Left hindlimb (tissue), 1 donor: ENCODE measurements around the gene DFFB.
"Not testable (repeated sequence)": the region's sequence is repeated elsewhere in the genome, so short reads cannot be mapped to it uniquely, and the experiment has no call there.

Source experiments
- DNase-seq: peaks from one replicate; pipeline ENCODE4 v3.0.0-alpha.2; 2018

The DFFB gene

GRCh38 chr1:3910857-3911845 is 53.9 kb downstream of the DFFB start:
- peak; percentile 77 for DNase-seq

DNA sequence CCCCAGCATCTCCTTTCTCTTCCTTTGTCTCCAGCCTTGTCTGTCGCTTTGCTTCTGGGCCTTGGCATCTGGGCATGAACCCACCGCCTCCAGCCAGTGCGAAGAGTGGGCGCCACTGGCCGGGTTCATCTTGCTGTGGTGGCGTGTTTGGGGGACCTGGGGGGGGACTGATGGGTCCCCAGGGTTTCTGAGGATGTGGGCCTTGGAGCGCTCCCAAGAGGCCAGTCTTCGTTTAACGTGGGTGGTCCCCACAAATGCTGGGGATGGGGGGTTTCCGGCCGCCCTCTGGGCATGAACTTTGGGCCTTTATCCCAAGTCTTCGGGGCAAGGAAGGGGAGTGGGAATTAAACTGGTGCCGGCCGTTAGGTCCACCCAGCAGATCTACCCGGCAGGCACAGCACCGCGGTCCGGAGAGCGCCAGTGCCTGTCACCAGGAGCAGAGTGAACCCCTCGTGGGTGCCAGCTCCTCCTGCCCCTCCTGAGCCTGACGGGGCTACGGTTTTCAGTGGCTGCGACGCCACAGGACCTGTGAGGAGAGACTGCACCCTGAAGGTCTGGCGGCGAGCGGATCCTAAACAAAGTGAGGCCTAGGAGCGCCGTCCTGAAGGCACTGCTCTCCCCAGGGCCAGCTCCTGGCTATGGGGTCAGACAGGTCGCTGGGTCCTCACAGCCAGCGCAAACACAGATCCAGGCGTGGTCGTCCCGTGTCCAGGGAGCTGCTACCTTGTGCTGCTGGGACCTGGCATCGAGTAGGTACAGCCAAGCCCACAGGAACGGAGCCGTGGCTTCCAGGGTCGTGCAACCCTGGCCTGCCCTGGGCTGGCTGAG is 54.9 kb downstream of the DFFB start:
- no peak for DNase-seq

DNA sequence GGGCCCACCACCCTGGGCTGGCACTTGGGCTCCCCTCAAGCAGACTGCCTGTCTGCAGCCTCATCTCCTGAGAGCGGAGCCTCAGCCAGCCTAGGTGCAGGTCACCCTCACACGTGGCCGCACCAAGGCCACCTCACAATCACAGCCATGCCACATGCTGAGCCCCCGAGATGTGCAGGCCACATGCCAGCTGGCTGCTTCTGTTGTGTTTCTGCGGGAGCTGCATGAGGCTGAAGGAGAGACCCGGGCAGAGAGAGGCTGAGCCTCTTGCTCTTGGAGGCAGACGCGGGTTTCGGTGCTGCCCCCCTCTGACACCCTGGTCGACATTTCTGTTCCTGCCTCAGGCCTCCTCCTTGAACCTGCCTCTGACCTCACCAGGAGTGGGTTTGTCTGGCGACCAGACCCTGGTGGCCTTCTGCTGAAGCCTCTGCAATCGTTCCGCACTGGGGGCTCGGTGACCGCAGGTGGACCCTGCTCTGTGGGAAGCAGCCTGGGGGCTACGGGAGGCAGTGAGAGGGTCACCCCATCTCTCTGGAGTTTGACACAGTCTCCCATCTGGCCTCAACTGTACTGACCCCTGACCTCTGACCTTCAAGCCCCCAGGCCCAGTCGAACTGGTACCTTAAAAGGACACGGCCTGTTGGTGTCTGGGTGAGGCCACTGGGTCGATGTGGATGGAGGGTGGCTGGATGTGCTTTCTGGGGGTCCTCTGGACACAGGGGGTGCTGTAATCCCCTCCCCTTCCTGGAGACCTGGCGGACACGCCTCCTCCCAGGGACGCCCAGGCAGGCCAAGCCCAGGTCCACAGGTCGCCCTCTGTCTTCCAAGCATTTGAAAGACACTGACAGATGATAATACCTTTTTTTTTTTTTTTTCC is 55.8 kb downstream of the DFFB start:
- DNase-seq: no peak

GRCh38 chr1:3914331-3914851 is 57.1 kb downstream of the DFFB start:
- DNase-seq: no peak

- no peak for DNase-seq
Observed at GRCh38 chr1:3914911-3915310, 57.6 kb downstream of the DFFB start.

DNA sequence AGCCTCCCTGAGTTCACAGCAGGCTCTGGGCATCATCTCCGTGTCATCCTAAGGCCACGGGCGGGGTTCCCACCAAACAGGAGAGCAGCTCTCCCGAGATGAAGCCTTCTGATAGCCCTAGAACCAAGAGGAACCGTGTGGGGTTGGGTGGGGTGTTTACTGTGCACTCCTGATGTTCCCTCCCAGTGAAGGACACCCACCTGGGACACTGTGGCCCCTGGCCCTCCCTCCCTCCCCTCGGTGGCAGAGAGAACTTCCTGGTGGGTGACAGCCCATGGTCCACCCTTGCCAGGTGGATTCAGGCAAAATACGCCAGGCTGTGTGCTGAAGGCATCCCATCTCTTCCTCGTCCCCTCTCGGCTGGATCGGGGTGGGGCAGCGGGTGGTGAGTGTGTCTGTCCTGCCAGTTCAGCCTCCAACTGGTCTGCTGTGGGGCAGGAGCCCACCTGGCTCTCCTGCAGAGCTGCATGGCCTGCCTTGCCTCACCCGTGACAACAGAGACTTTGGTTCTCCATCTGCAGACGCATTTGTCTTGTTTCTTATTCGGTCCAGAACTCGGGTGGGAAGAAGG is 58.4 kb downstream of the DFFB start:
- DNase-seq: no peak

DNA sequence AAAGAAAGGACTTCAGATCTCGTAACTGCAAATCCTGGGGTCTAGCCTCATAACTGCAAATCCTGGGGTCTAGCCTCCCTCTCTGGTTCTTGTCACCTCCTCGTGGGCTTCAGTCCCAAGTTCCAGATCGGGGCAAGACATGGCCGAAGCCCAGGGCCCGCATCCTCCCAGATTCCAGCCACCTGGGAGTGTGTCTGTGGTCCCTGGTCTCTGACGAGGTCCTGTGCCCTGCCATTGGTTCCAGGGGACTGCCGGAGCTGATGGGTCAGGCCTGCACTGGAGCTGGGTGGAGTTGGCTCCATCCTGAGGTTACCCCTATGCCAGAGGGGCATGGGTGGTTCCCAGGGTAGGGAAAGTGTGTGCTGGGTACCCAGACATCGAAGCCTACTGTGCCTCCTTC is 60.5 kb downstream of the DFFB start:
- DNase-seq: no peak

- DNase-seq: not testable (repeated sequence)
Observed at GRCh38 chr1:3918359-3918758, 61.1 kb downstream of the DFFB start.

DNA sequence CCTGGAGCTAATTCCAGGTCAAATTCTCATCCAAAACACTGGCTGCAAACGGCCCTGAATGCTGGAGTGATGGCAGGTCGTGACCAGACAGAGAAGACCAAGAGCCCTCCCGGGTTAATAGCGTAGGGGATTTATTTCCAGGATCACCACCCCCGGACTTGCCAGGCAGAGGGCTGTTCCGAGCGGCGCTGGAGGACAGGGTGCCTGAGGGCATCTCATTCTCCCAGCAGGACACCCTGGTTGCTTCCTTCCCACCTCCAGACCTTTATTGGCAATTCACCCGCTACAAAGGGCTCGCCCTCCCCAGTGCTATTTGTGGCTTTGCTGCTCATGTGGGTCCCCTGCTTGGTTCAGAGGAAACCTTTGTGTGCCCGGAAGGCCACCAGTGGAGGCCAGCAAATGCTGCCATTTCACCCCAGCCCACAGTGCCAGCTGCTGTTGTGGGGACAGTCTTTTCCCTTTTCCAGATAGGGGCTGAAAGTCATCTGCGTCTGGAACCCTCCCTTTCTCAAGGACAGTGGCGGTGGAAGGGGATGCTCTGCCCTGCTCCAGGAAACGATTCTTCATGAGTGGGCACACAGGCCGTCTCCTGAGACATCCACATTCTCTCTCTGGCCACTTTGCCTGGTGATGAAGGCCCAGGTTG is 61.8 kb downstream of the DFFB start:
- DNase-seq: no peak

DNA sequence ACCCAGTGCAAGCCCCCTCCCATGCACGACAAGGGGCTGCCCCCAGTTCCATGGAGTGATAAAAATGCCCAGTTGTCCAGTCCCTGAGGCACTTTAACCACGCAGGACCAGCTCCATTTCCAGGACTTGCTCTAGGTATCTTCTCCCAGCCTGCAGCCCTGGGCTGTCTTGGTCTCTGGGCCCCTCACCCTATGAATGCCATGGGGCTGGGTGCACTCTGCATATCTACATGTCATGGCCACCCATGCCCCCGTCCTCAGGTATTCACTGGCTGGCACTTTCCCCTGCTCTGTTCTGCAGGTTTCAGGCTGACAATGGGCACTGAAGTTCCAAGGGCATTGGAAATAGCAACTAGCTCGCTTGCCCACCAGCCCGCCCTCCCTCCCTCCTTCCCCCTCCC is 62.4 kb downstream of the DFFB start:
- DNase-seq: no peak

DNA sequence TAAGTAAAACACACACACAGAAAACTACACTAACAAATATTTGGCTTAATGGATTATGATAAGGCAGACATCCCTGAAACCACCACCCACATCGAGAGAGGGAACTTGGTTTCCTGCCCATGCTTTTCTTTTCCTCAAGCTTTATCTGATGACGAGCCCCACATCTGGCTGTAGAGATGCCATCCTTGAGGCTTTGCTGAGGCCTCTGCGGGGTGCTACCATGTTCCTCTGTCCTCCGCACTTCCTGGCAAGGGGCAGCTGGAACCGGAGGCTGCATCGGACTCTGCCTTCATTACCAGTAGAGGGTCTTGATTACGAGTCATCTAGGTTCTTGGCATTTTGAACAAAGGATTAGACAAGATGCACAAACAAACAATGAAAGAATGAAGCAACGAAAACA is 64.5 kb downstream of the DFFB start:
- DNase-seq: no peak

DNA sequence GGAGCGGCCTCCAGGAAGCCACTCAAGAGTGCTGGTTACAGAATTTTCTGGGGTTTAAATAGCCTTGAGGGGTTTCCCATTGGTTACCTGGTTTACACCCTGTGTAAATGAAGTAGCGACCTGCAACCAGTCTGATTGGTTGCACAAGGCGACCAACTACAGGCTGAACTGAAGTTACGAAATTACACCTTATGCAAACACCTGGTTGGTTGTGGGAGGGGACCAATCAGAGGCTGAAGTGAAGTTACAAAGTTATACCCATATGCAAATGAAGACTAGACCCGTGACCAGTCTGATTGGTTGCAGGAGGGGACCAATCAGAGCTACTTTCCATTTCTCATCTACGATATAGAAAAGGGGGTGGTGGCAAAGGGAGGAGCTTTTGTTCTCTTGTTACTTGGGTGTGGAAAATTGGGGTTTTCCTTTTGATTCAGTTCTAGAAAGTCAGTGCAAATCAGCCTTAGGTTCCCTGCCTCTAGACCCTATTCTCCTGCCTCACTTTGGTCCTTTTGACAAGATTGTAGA is 65.0 kb downstream of the DFFB start:
- DNase-seq: no peak

DNA sequence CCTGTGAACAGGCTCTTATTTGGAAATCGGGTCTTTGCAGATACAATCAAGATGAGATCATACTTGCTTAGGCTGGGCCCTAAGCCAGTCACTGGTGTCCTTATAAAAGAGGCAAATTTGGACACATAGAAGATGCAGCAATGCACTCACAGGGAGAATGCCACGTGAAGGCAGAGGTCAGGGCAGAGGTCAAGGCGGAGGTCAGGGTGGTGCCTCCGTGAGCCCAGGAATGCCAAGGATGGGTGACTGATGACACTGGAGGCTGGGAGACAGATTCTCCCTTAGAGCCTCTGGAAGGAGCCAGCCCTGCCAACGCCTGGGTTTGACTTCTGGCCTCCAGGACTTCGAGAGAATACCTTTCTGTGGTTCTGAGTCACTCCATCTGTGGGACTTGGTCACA is 65.6 kb downstream of the DFFB start:
- DNase-seq: no peak

- DNase-seq: no peak
Observed at GRCh38 chr1:3923378-3924185, 66.3 kb downstream of the DFFB start.

- DNase-seq: no peak
Observed at GRCh38 chr1:3924186-3924824, 67.0 kb downstream of the DFFB start.

- DNase-seq: no peak
Observed at GRCh38 chr1:3924825-3925220, 67.5 kb downstream of the DFFB start.

GRCh38 chr1:3925256-3925655 is 68.0 kb downstream of the DFFB start:
- no peak for DNase-seq

DNA sequence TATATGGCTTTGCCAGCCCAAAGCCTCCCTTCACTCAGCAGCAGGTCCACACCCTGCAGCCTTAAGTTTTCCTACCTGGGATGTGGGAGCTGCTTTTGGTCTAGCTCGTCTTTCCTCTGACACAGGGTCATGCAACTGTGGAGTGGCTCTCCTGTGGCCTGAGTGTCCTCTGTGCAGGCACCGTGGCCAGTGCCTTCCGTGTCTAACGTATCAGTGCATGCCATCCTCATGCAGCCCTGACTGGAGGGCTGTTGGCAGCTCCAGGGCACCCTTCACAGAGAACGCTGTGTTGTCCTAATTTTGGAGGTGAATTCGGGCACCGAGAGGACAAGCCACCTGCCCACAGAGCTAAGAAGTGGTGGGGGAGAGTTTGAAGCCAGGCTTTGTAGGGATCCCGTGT is 68.5 kb downstream of the DFFB start:
- DNase-seq: no peak

GRCh38 chr1:3926956-3927355 is 69.7 kb downstream of the DFFB start:
- DNase-seq: no peak

GRCh38 chr1:3928586-3928985 is 71.3 kb downstream of the DFFB start:
- DNase-seq: no peak
